Measurements from ENCODE around the gene NOMO2.
"Not testable (repeated sequence)": the region's sequence is repeated elsewhere in the genome, so short reads cannot be mapped to it uniquely, and the experiment has no call there.

- TF ChIP-seq EZH2phosphoT487 (IDR thresholded peaks at IDR 0.05; ENCODE audit: insufficient read depth, low read depth); EZH2 (IDR thresholded peaks at IDR 0.05; ENCODE audit: insufficient read depth, poor library complexity, severe bottlenecking): not testable (repeated sequence)
These were observed 69.6 kb downstream of the NOMO2 start for GRCh38 chr16:18492118-18492897.

All from GM23248 (cell line).